Panc1 (cell line): ENCODE measurements around the gene LUC7L. TPM values are rescaled to one million over a fixed set of nuclear protein-coding genes. Genes with fewer than 3 reads are reported as not detected.

Experiments
- ATAC-seq: fragments of 200-7000 bp; cut with Tn5 transposase; 2 replicates; pipeline ENCODE4 v1.9.1; 2020; ENCODE audit warnings: mild to moderate bottlenecking, moderate library complexity
- BruUV-seq: library from RNA; stranded (reverse); fragments of 400-500 nt; replicated peaks from 2 replicates; lab custom pipeline; 2021; lab: Mats Ljungman, UMichigan
- CTCF ChIA-PET: fragments of 300-600 bp; sonication (Branson Sonifier 250); formaldehyde crosslinking; loops from one replicate; lab custom pipeline; 2022; ENCODE audit warnings: antibody characterized with exemption; lab: Charles Lee
- POLR2A ChIA-PET: fragments of 300-600 bp; sonication (Branson Sonifier 250); formaldehyde crosslinking; loops from one replicate; lab custom pipeline; 2022; ENCODE audit warnings: antibody characterized with exemption; lab: Charles Lee
- DNase-seq: peaks from one replicate; pipeline ENCODE4 v3.0.0-alpha.2; 2010; ENCODE audit warnings: low read depth, low spot score
- H3K27ac ChIP-seq: 2 replicates; pipeline ENCODE4 v1.5.1; 2011; ENCODE audit warnings: mild to moderate bottlenecking, low read length, inconsistent platforms
- H3K27me3 ChIP-seq: fragments of 200-500 bp; sonication (Bioruptor generic); 2 replicates; pipeline ENCODE4 v1.6.0; 2014; ENCODE audit warnings: low read length, inconsistent platforms; ENCODE audit not compliant: control insufficient read depth, insufficient read depth
- H3K36me3 ChIP-seq: fragments of 200-500 bp; sonication (Bioruptor generic); 2 replicates; pipeline ENCODE4 v1.5.1; 2014; ENCODE audit warnings: inconsistent platforms, mild to moderate bottlenecking, low read length, moderate library complexity; ENCODE audit not compliant: control insufficient read depth, insufficient read depth
- H3K4me1 ChIP-seq: 2 replicates; pipeline ENCODE4 v1.5.1; 2011; ENCODE audit warnings: inconsistent platforms, mild to moderate bottlenecking, low read length, moderate library complexity; ENCODE audit not compliant: control insufficient read depth, insufficient read depth
- H3K4me3 ChIP-seq, 2 experiments: 2 replicates each; pipeline ENCODE4 v1.5.1; 2011 to 2012; ENCODE audit warnings: low read depth in 2 of 2, low read length in 2 of 2, mild to moderate bottlenecking in 2 of 2, inconsistent platforms in 1 of 2, moderate library complexity in 1 of 2
- H3K9me3 ChIP-seq: fragments of 200-500 bp; sonication (Bioruptor generic); 2 replicates; pipeline ENCODE4 v1.5.1; 2014; ENCODE audit warnings: low read depth, mild to moderate bottlenecking, inconsistent platforms, low read length, moderate library complexity; ENCODE audit not compliant: control insufficient read depth, insufficient read depth
- POLR2AphosphoS5 ChIP-seq: IDR thresholded peaks from 2 replicates; pipeline ENCODE4 v1.6.1; 2012; ENCODE audit warnings: mild to moderate bottlenecking, low read depth, low read length, moderate library complexity
- SIN3A ChIP-seq: IDR thresholded peaks from 2 replicates; pipeline ENCODE4 v1.6.1; 2012; ENCODE audit warnings: low read depth, mild to moderate bottlenecking, low read length, moderate library complexity, borderline replicate concordance; ENCODE audit not compliant: insufficient read depth
- TCF7L2 ChIP-seq: IDR thresholded peaks from 2 replicates; pipeline ENCODE4 v1.6.1; 2011; ENCODE audit warnings: mild to moderate bottlenecking, low read depth, low read length, inconsistent platforms
- in situ Hi-C: cut with HindIII; loops from 2 replicates; pipeline ENCODE4 v1.10.0; 2016; ENCODE audit warnings: low sequenced_read_pairs, low pct_unique_long_range_greater_than_20kb
- intact Hi-C: fragments of 100-400 bp; cut with micrococcal nuclease; formaldehyde crosslinking; loops from one replicate; pipeline ENCODE4 v1.10.0; 2022; ENCODE audit not compliant: unreplicated experiment
- total RNA-seq: library from RNA; stranded (reverse); gene quantifications from one replicate; pipeline ENCODE4 v1.2.1, GENCODE V29; 2021; ENCODE audit not compliant: unreplicated experiment
- TF ChIP-seq, protein P1 (sequence below), 2 experiments: IDR thresholded peaks; 2 replicates each; pipeline ENCODE4 v1.6.1; 2011 to 2012; ENCODE audit warnings: low read depth in 2 of 2, control low read depth in 1 of 2, low read length in 1 of 2, mild to moderate bottlenecking in 1 of 2, moderate library complexity in 1 of 2; ENCODE audit not compliant: insufficient read depth in 1 of 2
- TF ChIP-seq, protein P2 (sequence below): fragments of 450-650 bp; IDR thresholded peaks from 2 replicates; pipeline ENCODE4 v1.5.1; 2017; ENCODE audit warnings: mild to moderate bottlenecking

Gene LUC7L
- total RNA-seq, 1 experiment from 2014 or later: 75.3 TPM

DNA sequence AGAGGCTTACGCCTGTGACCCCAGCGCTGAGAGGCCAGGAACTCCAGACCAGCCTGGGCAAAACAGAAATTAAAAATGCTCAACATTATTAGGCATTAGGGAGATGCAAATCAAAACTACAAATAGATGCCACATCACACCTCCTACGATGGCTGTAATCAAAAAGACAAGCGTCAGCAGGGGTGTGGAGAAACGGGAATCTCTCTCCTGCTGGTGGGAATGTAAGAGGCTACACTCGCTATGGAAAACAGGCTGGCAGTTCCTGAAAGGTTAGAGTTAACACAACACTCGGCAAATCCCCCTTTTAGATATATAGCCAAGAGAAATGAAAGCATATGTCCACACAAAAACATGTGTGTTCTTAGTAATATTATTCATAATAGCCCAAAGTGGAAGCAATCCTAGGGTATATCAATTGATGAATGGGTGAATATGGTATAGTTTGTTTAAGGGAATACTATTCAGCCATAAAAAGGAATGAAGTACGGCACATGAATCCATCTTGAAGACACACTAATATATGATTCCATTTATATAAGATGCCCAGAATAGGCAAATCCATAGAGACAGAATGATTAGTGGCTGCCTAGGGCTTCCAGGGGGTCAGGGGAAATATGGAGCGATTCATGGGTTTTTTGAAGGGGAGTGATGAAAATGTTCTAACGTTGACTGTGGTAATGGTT, 88.9 kb downstream of the LUC7L start:
- no peaks in the 10 kb centered on the region for H3K9me3 ChIP-seq
- POLR2A ChIA-PET: no interaction called here
- no peaks in the 10 kb centered on the region for H3K27me3 ChIP-seq
- CTCF ChIA-PET: interaction anchor here (0.5 kb wide), 1 partner anchor 30 kb away, joined by 8 read pairs; no protein-coding TSS in a partner anchor
- DNase-seq: no peak
- ATAC-seq: no peak
- BruUV-seq: no TSS peak
- no peak for TF ChIP-seq SIN3A
- TF ChIP-seq POLR2AphosphoS5: no peak
- TF ChIP-seq TCF7L2: no peak
- TF ChIP-seq, protein P1, sequence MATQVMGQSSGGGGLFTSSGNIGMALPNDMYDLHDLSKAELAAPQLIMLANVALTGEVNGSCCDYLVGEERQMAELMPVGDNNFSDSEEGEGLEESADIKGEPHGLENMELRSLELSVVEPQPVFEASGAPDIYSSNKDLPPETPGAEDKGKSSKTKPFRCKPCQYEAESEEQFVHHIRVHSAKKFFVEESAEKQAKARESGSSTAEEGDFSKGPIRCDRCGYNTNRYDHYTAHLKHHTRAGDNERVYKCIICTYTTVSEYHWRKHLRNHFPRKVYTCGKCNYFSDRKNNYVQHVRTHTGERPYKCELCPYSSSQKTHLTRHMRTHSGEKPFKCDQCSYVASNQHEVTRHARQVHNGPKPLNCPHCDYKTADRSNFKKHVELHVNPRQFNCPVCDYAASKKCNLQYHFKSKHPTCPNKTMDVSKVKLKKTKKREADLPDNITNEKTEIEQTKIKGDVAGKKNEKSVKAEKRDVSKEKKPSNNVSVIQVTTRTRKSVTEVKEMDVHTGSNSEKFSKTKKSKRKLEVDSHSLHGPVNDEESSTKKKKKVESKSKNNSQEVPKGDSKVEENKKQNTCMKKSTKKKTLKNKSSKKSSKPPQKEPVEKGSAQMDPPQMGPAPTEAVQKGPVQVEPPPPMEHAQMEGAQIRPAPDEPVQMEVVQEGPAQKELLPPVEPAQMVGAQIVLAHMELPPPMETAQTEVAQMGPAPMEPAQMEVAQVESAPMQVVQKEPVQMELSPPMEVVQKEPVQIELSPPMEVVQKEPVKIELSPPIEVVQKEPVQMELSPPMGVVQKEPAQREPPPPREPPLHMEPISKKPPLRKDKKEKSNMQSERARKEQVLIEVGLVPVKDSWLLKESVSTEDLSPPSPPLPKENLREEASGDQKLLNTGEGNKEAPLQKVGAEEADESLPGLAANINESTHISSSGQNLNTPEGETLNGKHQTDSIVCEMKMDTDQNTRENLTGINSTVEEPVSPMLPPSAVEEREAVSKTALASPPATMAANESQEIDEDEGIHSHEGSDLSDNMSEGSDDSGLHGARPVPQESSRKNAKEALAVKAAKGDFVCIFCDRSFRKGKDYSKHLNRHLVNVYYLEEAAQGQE (IDR thresholded peaks at IDR 0.05; ENCODE audit: insufficient read depth in 1 of 2, low read depth in 2 of 2, low read length in 1 of 2): no peak
- TF ChIP-seq, protein P2, sequence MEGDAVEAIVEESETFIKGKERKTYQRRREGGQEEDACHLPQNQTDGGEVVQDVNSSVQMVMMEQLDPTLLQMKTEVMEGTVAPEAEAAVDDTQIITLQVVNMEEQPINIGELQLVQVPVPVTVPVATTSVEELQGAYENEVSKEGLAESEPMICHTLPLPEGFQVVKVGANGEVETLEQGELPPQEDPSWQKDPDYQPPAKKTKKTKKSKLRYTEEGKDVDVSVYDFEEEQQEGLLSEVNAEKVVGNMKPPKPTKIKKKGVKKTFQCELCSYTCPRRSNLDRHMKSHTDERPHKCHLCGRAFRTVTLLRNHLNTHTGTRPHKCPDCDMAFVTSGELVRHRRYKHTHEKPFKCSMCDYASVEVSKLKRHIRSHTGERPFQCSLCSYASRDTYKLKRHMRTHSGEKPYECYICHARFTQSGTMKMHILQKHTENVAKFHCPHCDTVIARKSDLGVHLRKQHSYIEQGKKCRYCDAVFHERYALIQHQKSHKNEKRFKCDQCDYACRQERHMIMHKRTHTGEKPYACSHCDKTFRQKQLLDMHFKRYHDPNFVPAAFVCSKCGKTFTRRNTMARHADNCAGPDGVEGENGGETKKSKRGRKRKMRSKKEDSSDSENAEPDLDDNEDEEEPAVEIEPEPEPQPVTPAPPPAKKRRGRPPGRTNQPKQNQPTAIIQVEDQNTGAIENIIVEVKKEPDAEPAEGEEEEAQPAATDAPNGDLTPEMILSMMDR: no peak
- in situ Hi-C loops: no loop called here
- intact Hi-C loops: no loop called here
- no peak overlapping the region for H3K27ac ChIP-seq
- no peaks in the 10 kb centered on the region; the same call in 1 of the 2 replicates for H3K36me3 ChIP-seq
- H3K4me1 ChIP-seq: peaks cover 7% of the 10 kb centered on the region; the same call in 1 of the 2 replicates
- no peak overlapping the region for H3K4me3 ChIP-seq

Other genes starting within 250 kb of the LUC7L start
- gene POLR3K, start 175.8 kb downstream of the LUC7L start, total RNA-seq: 35.7 TPM
- gene SNRNP25, start 175.6 kb downstream of the LUC7L start, total RNA-seq: 83.5 TPM
- gene RHBDF1, start 156.8 kb downstream of the LUC7L start, total RNA-seq: 41.7 TPM
- 85.7 TPM for gene MPG, start 151.2 kb downstream of the LUC7L start, total RNA-seq
- gene NPRL3, start 90.8 kb downstream of the LUC7L start, total RNA-seq: 69.7 TPM
- gene HBZ, start 76.8 kb downstream of the LUC7L start, total RNA-seq: 1.1 TPM
- gene HBM, start 63.5 kb downstream of the LUC7L start, total RNA-seq: not detected
- not detected for gene HBA2, start 56.6 kb downstream of the LUC7L start, total RNA-seq
- gene HBA1, start 52.8 kb downstream of the LUC7L start, total RNA-seq: 4.4 TPM
- 10.4 TPM for gene HBQ1, start 49.0 kb downstream of the LUC7L start, total RNA-seq
- gene FAM234A, start 5.4 kb upstream of the LUC7L start, total RNA-seq: 121 TPM
- 10.2 TPM for gene RGS11, start 46.5 kb upstream of the LUC7L start, total RNA-seq
- 2.4 TPM for gene ARHGDIG, start 51.1 kb upstream of the LUC7L start, total RNA-seq
- 1.1 TPM for gene PDIA2, start 53.7 kb upstream of the LUC7L start, total RNA-seq
- 53.3 TPM for gene AXIN1, start 123.3 kb upstream of the LUC7L start, total RNA-seq
- gene MRPL28, start 141.1 kb upstream of the LUC7L start, total RNA-seq: 140 TPM
- 128 TPM for gene PGAP6, start 152.5 kb upstream of the LUC7L start, total RNA-seq
- 500 TPM for gene NME4, start 167.8 kb upstream of the LUC7L start, total RNA-seq
- gene DECR2, start 172.4 kb upstream of the LUC7L start, total RNA-seq: 92.7 TPM
- 57.3 TPM for gene RAB11FIP3, start 196.2 kb upstream of the LUC7L start, total RNA-seq